ENCODE measurements around the gene SMIM29. TPM values are rescaled to one million over a fixed set of nuclear protein-coding genes. Genes with fewer than 3 reads are reported as not detected.
A peak's percentile ranks its signal among the peaks of the same experiment; 100 is the strongest.

SMIM29 gene
- total and polyA plus RNA-seq, 2 experiments from 2014 or later = 5.0 to 15.9 TPM

GRCh38 chr6:34240329-34241248 is 8.2 kb downstream of the SMIM29 start:
- Mint-ChIP-seq H3K36me3 (ENCODE audit: low read depth) (peaks cover 75% of the 10 kb centered on the region), H3K27me3 (ENCODE audit: insufficient read depth, low read depth, poor library complexity) (peaks cover 63% of the 10 kb centered on the region), H3K9me3 (peaks cover 7% of the 10 kb centered on the region; the same call in 2 of the 3 replicates), H3K4me1 (peaks cover 63% of the 10 kb centered on the region), H3K4me3 (peak overlapping the region; percentile 98), H3K27ac (peak overlapping the region; percentile 93)
- Histone ChIP-seq H3K9me2 (ENCODE audit: insufficient read depth) (no peaks in the 10 kb centered on the region), H2AFZ (no peak overlapping the region), H3K4me1 (ENCODE audit: insufficient read depth) (peaks cover 55% of the 10 kb centered on the region), H3K36me3 (ENCODE audit: insufficient read depth) (peaks cover 49% of the 10 kb centered on the region), H3F3A (replicated peaks; ENCODE audit: low read depth) (peaks cover 73% of the 10 kb centered on the region), H3K79me2 (replicated peaks; ENCODE audit: insufficient read depth) (peaks cover 71% of the 10 kb centered on the region), H3K27me3 (ENCODE audit: insufficient read depth) (no peaks in the 10 kb centered on the region), H3K27ac (ENCODE audit: low read depth) (peak overlapping the region; percentile 97), H3K4me3 (peak overlapping the region; percentile 73), H4K20me1 (replicated peaks; ENCODE audit: insufficient read depth) (peaks cover 59% of the 10 kb centered on the region), H3K4me2 (peak overlapping the region; percentile 92)
- DNase-seq (ENCODE audit: low spot score) (no peak), ATAC-seq (no peak)
- 0 out of 2 replicates have a peak, but pooled peaks have one; percentile 27 for TF ChIP-seq POLR2AphosphoS5 (IDR thresholded peaks at IDR 0.05; ENCODE audit: low read depth)
- no peak for TF ChIP-seq EZH2phosphoT487 (IDR thresholded peaks at IDR 0.05; ENCODE audit: unreplicated experiment)

- Histone ChIP-seq H3K4me3 (peak overlapping the region; percentile 73), H3K27ac (ENCODE audit: low read depth) (peak overlapping the region; percentile 97), H3K79me2 (replicated peaks; ENCODE audit: insufficient read depth) (peaks cover 71% of the 10 kb centered on the region), H3K9me2 (ENCODE audit: insufficient read depth) (no peaks in the 10 kb centered on the region), H2AFZ (no peak overlapping the region), H3K36me3 (ENCODE audit: insufficient read depth) (peaks cover 49% of the 10 kb centered on the region), H4K20me1 (replicated peaks; ENCODE audit: insufficient read depth) (peaks cover 59% of the 10 kb centered on the region), H3K27me3 (ENCODE audit: insufficient read depth) (no peaks in the 10 kb centered on the region), H3F3A (replicated peaks; ENCODE audit: low read depth) (peaks cover 73% of the 10 kb centered on the region), H3K4me2 (peak overlapping the region; percentile 92), H3K4me1 (ENCODE audit: insufficient read depth) (peaks cover 55% of the 10 kb centered on the region)
- H3K27ac Mint-ChIP-seq = peak overlapping the region; percentile 86
- no peak for DNase-seq (ENCODE audit: low spot score)
- peaks cover 57% of the 10 kb centered on the region for H3K27me3 Mint-ChIP-seq (ENCODE audit: insufficient read depth, low read depth, poor library complexity)
- H3K4me3 Mint-ChIP-seq = peak overlapping the region; percentile 98
- ATAC-seq = no peak
- peaks cover 58% of the 10 kb centered on the region for H3K4me1 Mint-ChIP-seq
- H3K9me3 Mint-ChIP-seq = peaks cover 7% of the 10 kb centered on the region; the same call in 2 of the 3 replicates
- peaks cover 68% of the 10 kb centered on the region for H3K36me3 Mint-ChIP-seq (ENCODE audit: low read depth)
- no peak for TF ChIP-seq NANOG (IDR thresholded peaks at IDR 0.05; ENCODE audit: borderline replicate concordance)
- TF ChIP-seq ZNF114 (CRISPR knock-in tag; IDR thresholded peaks at IDR 0.05) = no peak
- TF ChIP-seq ETS1 (IDR thresholded peaks at IDR 0.05) = no peak
- no peak for TF ChIP-seq POLR2AphosphoS5 (IDR thresholded peaks at IDR 0.05; ENCODE audit: low read depth)
- no peak for TF ChIP-seq CTCF (conservative IDR thresholded peaks at IDR 0.05; ENCODE audit: low read depth in 2 of 2)
- no peak for TF ChIP-seq EZH2phosphoT487 (IDR thresholded peaks at IDR 0.05; ENCODE audit: unreplicated experiment)
- TF ChIP-seq EZH2 (IDR thresholded peaks at IDR 0.05; ENCODE audit: low read depth, unreplicated experiment) = no peak
- no peak for TF ChIP-seq JUNB (IDR thresholded peaks at IDR 0.05; ENCODE audit: unreplicated experiment)
- no peak for TF ChIP-seq ZNF331 (CRISPR knock-in tag; IDR thresholded peaks at IDR 0.05; ENCODE audit: low read depth)
- no peak for TF ChIP-seq REST (IDR thresholded peaks at IDR 0.05; ENCODE audit: unreplicated experiment)
- no peak for TF ChIP-seq STAT1 (IDR thresholded peaks at IDR 0.05; ENCODE audit: unreplicated experiment)
These were observed 8.9 kb downstream of the SMIM29 start for GRCh38 chr6:34239893-34240292.

All from GM23338 (cell line).